ENCODE results near the gene RPSA. TPM values are rescaled to one million over a fixed set of nuclear protein-coding genes. Genes with fewer than 3 reads are reported as not detected.

Gene RPSA
- total and polyA plus RNA-seq, 10 donors, result 795 to 3,649 (median 960) TPM

GRCh38 chr3:39398700-39399099 lies 7.8 kb upstream of the RPSA start:
- H3K4me3 ChIP-seq, result no peak overlapping the region
- no peak for TF ChIP-seq CTCF (IDR thresholded peaks at IDR 0.05 in 8 of 11, conservative IDR thresholded peaks at IDR 0.05 in 3 of 11)
- TF ChIP-seq POLR2A (IDR thresholded peaks at IDR 0.05), result no peak
- no peak for TF ChIP-seq POLR2AphosphoS5 (IDR thresholded peaks at IDR 0.05)
- no peak overlapping the region for H3K27ac ChIP-seq
- intact Hi-C loops (cut with DNase I; ENCODE audit: low total_unique reads), result no loop called here
- no peaks in the 10 kb centered on the region for H3K9me3 ChIP-seq
- DNase-seq, result no peak
- WGBS, 5 donors, result 73 to 90% (median 84%) methylated on average over 4 of the region's 4 CpGs
- H3K27me3 ChIP-seq (replicated peaks in 1 of 7), result no peaks in the 10 kb centered on the region
- H3K36me3 ChIP-seq, result peaks cover 0 to 82% (median 52%) of the 10 kb centered on the region in 6 donors
- no peaks in the 10 kb centered on the region for H3K4me1 ChIP-seq

DNA sequence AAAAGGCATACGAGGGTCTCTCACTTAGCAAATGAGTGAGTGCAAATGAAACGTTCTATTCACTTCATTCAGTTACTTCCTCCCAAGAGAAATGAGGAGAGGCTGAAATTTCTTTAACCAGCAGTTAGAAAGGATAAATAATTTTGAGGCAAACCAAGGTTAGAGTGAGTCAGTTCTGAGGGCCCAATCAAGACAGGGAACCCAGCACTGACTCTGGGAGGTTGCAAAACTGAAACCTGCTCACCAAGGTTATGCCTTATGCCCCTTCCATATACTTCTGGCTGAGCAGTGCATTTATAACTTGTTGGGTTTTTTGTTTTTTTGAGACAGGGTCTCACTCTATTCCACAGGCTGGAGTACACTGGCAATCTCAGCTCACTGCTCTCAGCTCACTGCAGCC lies 4.5 kb upstream of the RPSA start:
- 44 to 63% (median 56%) methylated on average over 2 of the region's 2 CpGs for WGBS, 5 donors
- Histone ChIP-seq H3K4me1 (peaks cover 0 to 11% (median 8%) of the 10 kb centered on the region in 6 donors), H3K36me3 (peaks cover 0 to 49% (median 19%) of the 10 kb centered on the region in 6 donors), H3K9me3 (no peaks in the 10 kb centered on the region), H3K27ac (no peak overlapping the region), H3K4me3 (no peak overlapping the region), H3K27me3 (replicated peaks in 1 of 7) (no peaks in the 10 kb centered on the region)
- no peak for DNase-seq
- intact Hi-C loops (cut with DNase I; ENCODE audit: low total_unique reads), result no loop called here
- TF ChIP-seq CTCF (IDR thresholded peaks at IDR 0.05 in 8 of 11, conservative IDR thresholded peaks at IDR 0.05 in 3 of 11) (no peak), POLR2A (IDR thresholded peaks at IDR 0.05) (no peak), POLR2AphosphoS5 (IDR thresholded peaks at IDR 0.05) (no peak)

DNA sequence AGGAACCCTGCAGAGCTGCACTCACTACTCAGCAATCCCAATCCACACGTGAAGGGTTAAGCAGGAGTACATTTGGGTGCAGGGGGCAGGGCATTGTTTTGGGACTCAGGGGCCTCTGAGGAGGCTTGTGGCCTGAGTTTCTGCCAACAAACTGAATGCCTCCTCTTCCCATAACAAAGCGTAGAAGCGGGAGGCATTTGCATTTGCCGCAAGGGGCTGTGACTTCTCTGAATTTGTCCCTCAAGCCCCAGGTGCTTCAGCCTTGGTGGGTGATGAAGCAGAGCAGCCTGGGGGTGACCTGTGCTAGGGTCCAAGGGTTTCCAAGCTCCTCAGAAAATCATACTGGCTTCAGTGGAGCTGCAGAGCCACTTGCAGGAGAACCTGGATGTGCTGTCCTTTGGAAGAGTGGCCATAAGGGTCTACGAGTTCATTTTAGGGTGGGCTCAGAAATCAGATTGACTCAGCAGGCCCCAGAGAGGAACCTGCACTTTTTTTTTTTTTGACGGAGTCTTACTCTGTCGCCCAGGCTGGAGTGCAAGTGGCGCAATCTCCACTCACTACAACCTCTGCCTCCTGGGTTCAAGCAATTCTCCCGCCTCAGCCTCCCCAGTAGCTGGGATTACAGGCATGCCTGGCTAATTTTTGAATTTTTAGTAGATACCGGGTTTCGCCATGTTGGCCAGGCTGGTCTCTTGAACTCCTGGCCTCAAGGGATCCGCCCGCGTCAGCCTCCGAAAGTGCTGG lies 1.4 kb upstream of the RPSA start:
- 80 to 93% (median 89%) methylated on average over 15 of the region's 15 CpGs for WGBS, 5 donors
- Histone ChIP-seq H3K27ac (no peak overlapping the region), H3K4me3 (peak overlapping the region in 1 of 8 donors; percentile 89), H3K36me3 (peaks cover 0 to 43% (median 22%) of the 10 kb centered on the region in 6 donors), H3K4me1 (peaks cover 27 to 42% (median 39%) of the 10 kb centered on the region in 6 donors), H3K9me3 (no peaks in the 10 kb centered on the region), H3K27me3 (replicated peaks in 1 of 7) (no peaks in the 10 kb centered on the region)
- intact Hi-C loops (cut with DNase I; ENCODE audit: low total_unique reads), result no loop called here
- TF ChIP-seq POLR2A (IDR thresholded peaks at IDR 0.05) (no peak), CTCF (IDR thresholded peaks at IDR 0.05 in 8 of 11, conservative IDR thresholded peaks at IDR 0.05 in 3 of 11) (no peak), POLR2AphosphoS5 (IDR thresholded peaks at IDR 0.05) (no peak)
- DNase-seq, result no peak

GRCh38 chr3:39405687-39406367 lies 693 bp upstream of the RPSA start:
- H3K27me3 ChIP-seq (replicated peaks in 1 of 7), result no peaks in the 10 kb centered on the region
- peaks cover 0 to 46% (median 29%) of the 10 kb centered on the region in 6 donors for H3K36me3 ChIP-seq
- intact Hi-C loops (cut with DNase I; ENCODE audit: low total_unique reads), result no loop called here
- no peak for DNase-seq
- peaks cover 27 to 48% (median 41%) of the 10 kb centered on the region in 6 donors for H3K4me1 ChIP-seq
- H3K27ac ChIP-seq, result peak overlapping the region; percentile 84 to 92 (median 88)
- no peak for TF ChIP-seq CTCF (IDR thresholded peaks at IDR 0.05 in 8 of 11, conservative IDR thresholded peaks at IDR 0.05 in 3 of 11)
- no peak for TF ChIP-seq POLR2A (IDR thresholded peaks at IDR 0.05)
- TF ChIP-seq POLR2AphosphoS5 (IDR thresholded peaks at IDR 0.05), result no peak
- 73 to 80% (median 75%) methylated on average over 13 of the region's 13 CpGs for WGBS, 5 donors
- H3K9me3 ChIP-seq, result no peaks in the 10 kb centered on the region
- H3K4me3 ChIP-seq, result peak overlapping the region; percentile 62 to 95 (median 87)
